DND-41 (cell line): ENCODE data around the gene SHB.

Experiments
- CTCF ChIP-seq: IDR thresholded peaks from 2 replicates; pipeline ENCODE4 v1.5.1; 2012; ENCODE audit warnings: borderline replicate concordance, low read length, moderate library complexity, mild to moderate bottlenecking; ENCODE audit not compliant: poor library complexity, severe bottlenecking; ENCODE audit errors: extremely low read depth
- EZH2 ChIP-seq: IDR thresholded peaks from 3 replicates; pipeline ENCODE4 v1.6.1; 2012; ENCODE audit warnings: borderline replicate concordance, low read depth, mild to moderate bottlenecking, moderate library complexity, low read length, inconsistent platforms; ENCODE audit not compliant: severe bottlenecking

GRCh38 chr9:38101423-38101822, 32.4 kb upstream of the SHB start:
- TF ChIP-seq CTCF, result no peak
- no peak for TF ChIP-seq EZH2
